Astrocyte of the spinal cord (primary cell): ENCODE results near the gene KRT25.

Source experiments
- DNase-seq: peaks from one replicate; pipeline ENCODE4 v3.0.0; 2011; ENCODE audit warnings: low read depth, low spot score
- H3K4me3 ChIP-seq: 2 replicates; pipeline ENCODE4 v1.5.1; 2011; ENCODE audit warnings: low read depth, mild to moderate bottlenecking, low read length, moderate library complexity
- CTCF ChIP-seq: IDR thresholded peaks from 2 replicates; pipeline ENCODE4 v1.5.1; 2012; ENCODE audit warnings: low read depth, mild to moderate bottlenecking, low read length, inconsistent platforms
- in situ Hi-C: cut with HindIII; loops from 2 replicates; pipeline ENCODE4 v1.10.0; 2017; ENCODE audit warnings: low sequenced_read_pairs

KRT25 gene

GRCh38 chr17:40795019-40795667 lies 40.0 kb upstream of the KRT25 start:
- TF ChIP-seq CTCF: no peak
- no peak overlapping the region for H3K4me3 ChIP-seq
- no peak for DNase-seq
- in situ Hi-C loops: no loop called here

DNA sequence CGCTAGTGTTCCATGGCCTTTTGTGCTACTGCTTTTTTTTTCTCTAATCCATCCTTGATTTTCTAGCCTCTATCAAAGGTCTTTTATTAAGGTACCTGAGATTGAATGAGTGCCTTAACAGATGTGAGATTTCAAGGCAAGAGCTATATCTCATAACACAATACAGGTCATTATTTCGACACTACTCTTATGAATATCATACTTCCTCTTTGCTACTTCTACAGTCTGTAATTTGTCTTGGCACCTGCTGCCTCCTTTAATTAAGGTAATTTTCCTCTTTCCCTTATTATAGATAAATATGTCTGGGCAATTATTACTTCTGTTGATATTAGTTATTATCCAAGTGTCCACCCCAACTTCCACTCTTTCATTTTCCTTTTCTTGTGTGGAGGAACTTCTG lies 39.3 kb upstream of the KRT25 start:
- no peak for TF ChIP-seq CTCF
- in situ Hi-C loops: no loop called here
- no peak for DNase-seq
- no peak overlapping the region for H3K4me3 ChIP-seq

GRCh38 chr17:40793832-40794231 lies 38.7 kb upstream of the KRT25 start:
- H3K4me3 ChIP-seq: no peak overlapping the region
- DNase-seq: no peak
- in situ Hi-C loops: no loop called here
- TF ChIP-seq CTCF: no peak

DNA sequence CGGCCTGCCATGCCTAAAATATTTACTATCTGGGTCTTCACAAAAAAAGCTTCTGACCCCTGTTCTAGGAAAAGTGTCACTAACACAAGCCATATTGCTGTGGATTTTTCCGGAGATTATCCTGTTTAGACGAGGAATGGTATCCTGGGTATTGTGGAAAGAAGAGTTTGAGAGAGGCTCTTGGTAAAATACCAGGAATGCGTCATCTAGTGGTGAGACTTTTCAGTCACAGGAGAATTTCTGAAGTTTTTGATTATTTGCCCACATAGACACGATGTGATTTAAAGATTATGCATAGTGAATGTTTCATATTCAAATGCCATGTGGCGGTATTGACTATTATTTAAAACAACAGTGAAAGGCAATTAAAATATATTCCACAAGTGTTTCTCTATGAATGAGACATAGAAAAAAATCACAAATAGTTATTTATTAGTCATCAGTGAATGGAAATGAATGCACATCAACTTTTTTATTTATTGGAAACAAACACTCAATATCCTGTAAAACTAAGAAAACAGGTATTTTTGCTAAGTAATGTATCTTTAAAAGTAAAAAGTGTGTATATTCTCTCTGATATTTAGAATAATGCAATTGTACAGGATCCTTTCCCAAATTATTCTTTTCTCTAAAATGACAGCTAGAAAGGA lies 36.8 kb upstream of the KRT25 start:
- peak; percentile 75 for TF ChIP-seq CTCF
- in situ Hi-C loops: no loop called here
- DNase-seq: peak; percentile 46
- no peak overlapping the region for H3K4me3 ChIP-seq

DNA sequence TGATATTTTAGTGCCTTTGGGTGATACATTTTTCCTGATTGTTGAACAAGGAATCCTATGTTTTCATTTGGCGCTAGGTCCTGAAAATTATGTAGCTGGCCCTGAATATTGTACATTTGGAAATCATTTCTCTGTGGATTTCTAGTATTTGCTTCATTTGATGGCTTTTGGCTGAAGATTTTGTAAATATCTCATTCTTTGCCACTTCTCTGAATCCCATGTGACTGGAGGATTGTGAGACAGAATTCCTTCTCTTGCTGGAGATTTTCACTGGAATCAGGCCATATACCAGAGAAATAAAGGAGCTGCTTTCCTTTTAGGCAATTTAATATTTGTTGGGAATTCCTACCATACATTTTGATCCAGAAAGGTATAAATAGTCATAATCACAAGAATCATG lies 36.0 kb upstream of the KRT25 start:
- no peak for DNase-seq
- no peak overlapping the region for H3K4me3 ChIP-seq
- TF ChIP-seq CTCF: no peak
- in situ Hi-C loops: no loop called here

- DNase-seq: no peak
- TF ChIP-seq CTCF: no peak
- no peak within 1 kb of the TSS for H3K4me3 ChIP-seq
- in situ Hi-C loops: no loop called here
Observed at GRCh38 chr17:40782450-40782849, 27.3 kb upstream of the KRT25 start, which contains the start of gene KRT27. KRT27 (minus strand) TSS chr17:40782550; CDS start chr17:40782493, 57 bp downstream.
